Measurements from ENCODE around the gene ANO4.
"Not testable (repeated sequence)": the region's sequence is repeated elsewhere in the genome, so short reads cannot be mapped to it uniquely, and the experiment has no call there.

Gene ANO4

GRCh38 chr12:100953217-100953616, 158.6 kb downstream of the ANO4 start:
- DNase-seq (ENCODE audit: low read depth), result no peak

GRCh38 chr12:100953677-100954076, 159.1 kb downstream of the ANO4 start:
- DNase-seq (ENCODE audit: low read depth), result no peak

GRCh38 chr12:100954118-100954517, 159.5 kb downstream of the ANO4 start:
- no peak for DNase-seq (ENCODE audit: low read depth)

GRCh38 chr12:100955139-100955538, 160.6 kb downstream of the ANO4 start:
- DNase-seq (ENCODE audit: low read depth), result no peak

- DNase-seq (ENCODE audit: low read depth), result no peak
These were observed 161.8 kb downstream of the ANO4 start for GRCh38 chr12:100956311-100956852.

- DNase-seq (ENCODE audit: low read depth), result no peak
These were observed 164.9 kb downstream of the ANO4 start for GRCh38 chr12:100959481-100959880.

GRCh38 chr12:100962086-100962712, 167.6 kb downstream of the ANO4 start:
- DNase-seq (ENCODE audit: low read depth), result no peak

GRCh38 chr12:100963381-100963780, 168.8 kb downstream of the ANO4 start:
- DNase-seq (ENCODE audit: low read depth), result no peak

GRCh38 chr12:100964028-100964427, 169.5 kb downstream of the ANO4 start:
- DNase-seq (ENCODE audit: low read depth), result no peak

GRCh38 chr12:100967189-100967588, 172.6 kb downstream of the ANO4 start:
- DNase-seq (ENCODE audit: low read depth), result no peak

GRCh38 chr12:100970894-100971293, 176.3 kb downstream of the ANO4 start:
- DNase-seq (ENCODE audit: low read depth), result no peak

- DNase-seq (ENCODE audit: low read depth), result no peak
These were observed 177.5 kb downstream of the ANO4 start for GRCh38 chr12:100972121-100972520.

GRCh38 chr12:100974341-100974740, 179.8 kb downstream of the ANO4 start:
- no peak for DNase-seq (ENCODE audit: low read depth)

GRCh38 chr12:100974747-100975146, 180.2 kb downstream of the ANO4 start:
- no peak for DNase-seq (ENCODE audit: low read depth)

- no peak for DNase-seq (ENCODE audit: low read depth)
These were observed 182.2 kb downstream of the ANO4 start for GRCh38 chr12:100976735-100977134.

- no peak for DNase-seq (ENCODE audit: low read depth)
These were observed 186.3 kb downstream of the ANO4 start for GRCh38 chr12:100980856-100981255.

GRCh38 chr12:100982511-100983183, 188.1 kb downstream of the ANO4 start:
- no peak for DNase-seq (ENCODE audit: low read depth)

- no peak for DNase-seq (ENCODE audit: low read depth)
These were observed 190.2 kb downstream of the ANO4 start for GRCh38 chr12:100984796-100985195.

GRCh38 chr12:100986595-100987547, 192.3 kb downstream of the ANO4 start:
- no peak for DNase-seq (ENCODE audit: low read depth)

GRCh38 chr12:100987552-100988521, 193.3 kb downstream of the ANO4 start:
- DNase-seq (ENCODE audit: low read depth), result no peak

GRCh38 chr12:100989509-100989908, 194.9 kb downstream of the ANO4 start:
- not testable (repeated sequence) for DNase-seq (ENCODE audit: low read depth)
